ENCODE measurements around the gene SRF. TPM values are rescaled to one million over a fixed set of nuclear protein-coding genes. Genes with fewer than 3 reads are reported as not detected.
A peak's percentile ranks its signal among the peaks of the same experiment; 100 is the strongest.

The SRF gene
- total RNA-seq, 1 experiment from 2014 or later, result 35.0 TPM

GRCh38 chr6:43142101-43142500 lies 29.0 kb upstream of the SRF start:
- CTCF ChIA-PET, result no interaction called here
- Histone ChIP-seq H3K9me3 (ENCODE audit: low read length) (no peaks in the 10 kb centered on the region), H3K36me3 (ENCODE audit: low read depth, low read length) (no peaks in the 10 kb centered on the region), H3K9me2 (replicated peaks; ENCODE audit: low read length) (no peaks in the 10 kb centered on the region), H3K4me3 (ENCODE audit: low read length) (no peak overlapping the region), H3K4me2 (ENCODE audit: low read length) (no peak overlapping the region), H3K9ac (ENCODE audit: low read length) (no peak overlapping the region), H2AFZ (ENCODE audit: low read length) (no peak overlapping the region), H3K4me1 (ENCODE audit: insufficient read depth, low read length) (peaks cover 24% of the 10 kb centered on the region), H3K27me3 (ENCODE audit: low read length) (no peaks in the 10 kb centered on the region), H3K79me2 (ENCODE audit: low read length) (no peaks in the 10 kb centered on the region), H4K20me1 (ENCODE audit: low read length) (no peaks in the 10 kb centered on the region), H3F3A (ENCODE audit: low read length, unreplicated experiment) (no peaks in the 10 kb centered on the region), H3K27ac (ENCODE audit: low read length) (no peak overlapping the region)
- intact Hi-C loops (cut with micrococcal nuclease), result loop anchor here (2.0 to 5.0 kb wide), 2 partner anchors 135 to 241 kb away; no protein-coding TSS in a partner anchor
- POLR2A ChIA-PET (ENCODE audit: unreplicated experiment), result no interaction called here
- ATAC-seq, result no peak
- BruUV-seq (replicated peaks), result no TSS peak
- no peak for DNase-seq
- TF ChIP-seq EZH2phosphoT487 (IDR thresholded peaks at IDR 0.05; ENCODE audit: borderline replicate concordance, low read length), result no peak
- TF ChIP-seq CTCF (conservative IDR thresholded peaks at IDR 0.05; ENCODE audit: low read depth, low read length), result no peak
- TF ChIP-seq EZH2 (IDR thresholded peaks at IDR 0.05; ENCODE audit: low read length, unreplicated experiment), result no peak

- Histone ChIP-seq H2AFZ (ENCODE audit: low read length) (peak overlapping the region; percentile 49; the same call in 1 of the 2 replicates), H3K36me3 (ENCODE audit: low read depth, low read length) (no peaks in the 10 kb centered on the region), H3K79me2 (ENCODE audit: low read length) (no peaks in the 10 kb centered on the region), H3K9me3 (ENCODE audit: low read length) (no peaks in the 10 kb centered on the region), H3K4me2 (ENCODE audit: low read length) (0 out of 2 replicates have a peak overlapping the region, but pooled peaks have one; percentile 31), H3K4me3 (ENCODE audit: low read length) (no peak overlapping the region), H3K9me2 (replicated peaks; ENCODE audit: low read length) (no peaks in the 10 kb centered on the region), H3K9ac (ENCODE audit: low read length) (no peak overlapping the region), H3F3A (ENCODE audit: low read length, unreplicated experiment) (no peaks in the 10 kb centered on the region), H3K27me3 (ENCODE audit: low read length) (no peaks in the 10 kb centered on the region), H4K20me1 (ENCODE audit: low read length) (no peaks in the 10 kb centered on the region), H3K4me1 (ENCODE audit: insufficient read depth, low read length) (peaks cover 24% of the 10 kb centered on the region), H3K27ac (ENCODE audit: low read length) (no peak overlapping the region)
- TF ChIP-seq EZH2 (IDR thresholded peaks at IDR 0.05; ENCODE audit: low read length, unreplicated experiment) (no peak), CTCF (conservative IDR thresholded peaks at IDR 0.05; ENCODE audit: low read depth, low read length) (peak; percentile 95)
- BruUV-seq (replicated peaks), result no TSS peak
- ChIA-PET POLR2A (ENCODE audit: unreplicated experiment) (no interaction called here), CTCF (interaction anchor here (0.6 to 1.1 kb wide), 6 partner anchors 20 to 147 kb away, joined by 3 to 5 read pairs (median 4); partner anchors contain the start of genes KLHDC3 and PTK7)
- ATAC-seq (peak; percentile 96), DNase-seq (peak; percentile 91)
- intact Hi-C loops (cut with micrococcal nuclease), result loop anchor here (1.0 to 5.0 kb wide), 3 partner anchors 73 to 243 kb away; no protein-coding TSS in a partner anchor
Observed at GRCh38 chr6:43143235-43144128, 27.6 kb upstream of the SRF start.

GRCh38 chr6:43144879-43145278 lies 26.2 kb upstream of the SRF start:
- Histone ChIP-seq H3K4me3 (ENCODE audit: low read length) (no peak overlapping the region), H4K20me1 (ENCODE audit: low read length) (no peaks in the 10 kb centered on the region), H3K4me2 (ENCODE audit: low read length) (peak overlapping the region; percentile 7; the same call in 1 of the 2 replicates), H3K79me2 (ENCODE audit: low read length) (no peaks in the 10 kb centered on the region), H3K36me3 (ENCODE audit: low read depth, low read length) (no peaks in the 10 kb centered on the region), H3K27me3 (ENCODE audit: low read length) (no peaks in the 10 kb centered on the region), H3F3A (ENCODE audit: low read length, unreplicated experiment) (no peaks in the 10 kb centered on the region), H3K9ac (ENCODE audit: low read length) (no peak overlapping the region), H3K4me1 (ENCODE audit: insufficient read depth, low read length) (peaks cover 26% of the 10 kb centered on the region), H2AFZ (ENCODE audit: low read length) (no peak overlapping the region), H3K9me3 (ENCODE audit: low read length) (no peaks in the 10 kb centered on the region), H3K9me2 (replicated peaks; ENCODE audit: low read length) (no peaks in the 10 kb centered on the region), H3K27ac (ENCODE audit: low read length) (peak overlapping the region; percentile 68)
- ChIA-PET CTCF (interaction anchor here (0.6 kb wide), 1 partner anchor 148 kb away, joined by 5 read pairs; no protein-coding TSS in a partner anchor), POLR2A (ENCODE audit: unreplicated experiment) (no interaction called here)
- intact Hi-C loops (cut with micrococcal nuclease), result loop anchor here (5.0 kb wide), 1 partner anchor 138 kb away; no protein-coding TSS in a partner anchor
- DNase-seq, result peak; percentile 66
- BruUV-seq (replicated peaks), result no TSS peak
- ATAC-seq, result peak; percentile 25
- TF ChIP-seq CTCF (conservative IDR thresholded peaks at IDR 0.05; ENCODE audit: low read depth, low read length) (no peak), EZH2 (IDR thresholded peaks at IDR 0.05; ENCODE audit: low read length, unreplicated experiment) (no peak), EZH2phosphoT487 (IDR thresholded peaks at IDR 0.05; ENCODE audit: borderline replicate concordance, low read length) (no peak)

Data from PC-3 (cell line).